ENCODE data around the gene RAMP1.
"Not testable (repeated sequence)": the region's sequence is repeated elsewhere in the genome, so short reads cannot be mapped to it uniquely, and the experiment has no call there.

RAMP1 gene

DNA sequence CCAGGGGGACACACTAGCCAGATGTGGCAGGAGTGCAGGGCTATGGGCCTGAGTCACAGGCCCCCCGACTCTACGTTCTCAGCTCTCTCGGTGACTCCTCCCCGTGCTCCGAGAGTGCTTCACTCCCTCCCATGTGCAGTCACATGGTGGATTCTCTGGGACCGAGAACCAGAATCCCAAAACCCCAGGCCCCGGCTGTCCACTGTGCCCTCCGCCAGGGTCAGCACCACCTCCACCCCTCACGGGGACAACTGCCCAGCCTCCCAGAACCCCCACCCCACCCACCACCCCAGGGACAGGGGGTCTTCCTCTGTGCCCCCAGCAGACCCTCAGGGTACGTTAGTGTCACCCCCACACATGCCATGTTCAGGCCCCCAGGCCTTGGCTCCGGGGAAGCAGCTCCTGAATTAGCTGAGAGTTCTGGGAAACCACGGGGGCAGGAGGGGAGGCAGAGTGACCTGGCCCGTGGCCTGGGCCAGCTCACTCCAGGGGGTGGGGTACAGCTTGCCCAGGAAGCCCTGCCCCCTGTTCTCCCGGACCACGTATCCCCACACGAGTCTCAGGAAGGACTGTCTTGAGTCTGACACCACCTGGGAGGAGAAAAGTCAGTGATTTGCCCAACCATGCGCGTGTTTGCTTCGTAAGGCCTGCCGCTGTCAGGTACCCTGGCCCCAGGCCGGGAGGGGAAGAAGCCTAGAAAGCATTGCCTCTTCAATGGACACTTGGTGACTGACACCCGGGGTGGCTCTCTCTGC lies 4.4 kb downstream of the RAMP1 start:
- no peak for DNase-seq

- no peak for DNase-seq
Observed at GRCh38 chr2:237864444-237864931, 5.1 kb downstream of the RAMP1 start.

DNA sequence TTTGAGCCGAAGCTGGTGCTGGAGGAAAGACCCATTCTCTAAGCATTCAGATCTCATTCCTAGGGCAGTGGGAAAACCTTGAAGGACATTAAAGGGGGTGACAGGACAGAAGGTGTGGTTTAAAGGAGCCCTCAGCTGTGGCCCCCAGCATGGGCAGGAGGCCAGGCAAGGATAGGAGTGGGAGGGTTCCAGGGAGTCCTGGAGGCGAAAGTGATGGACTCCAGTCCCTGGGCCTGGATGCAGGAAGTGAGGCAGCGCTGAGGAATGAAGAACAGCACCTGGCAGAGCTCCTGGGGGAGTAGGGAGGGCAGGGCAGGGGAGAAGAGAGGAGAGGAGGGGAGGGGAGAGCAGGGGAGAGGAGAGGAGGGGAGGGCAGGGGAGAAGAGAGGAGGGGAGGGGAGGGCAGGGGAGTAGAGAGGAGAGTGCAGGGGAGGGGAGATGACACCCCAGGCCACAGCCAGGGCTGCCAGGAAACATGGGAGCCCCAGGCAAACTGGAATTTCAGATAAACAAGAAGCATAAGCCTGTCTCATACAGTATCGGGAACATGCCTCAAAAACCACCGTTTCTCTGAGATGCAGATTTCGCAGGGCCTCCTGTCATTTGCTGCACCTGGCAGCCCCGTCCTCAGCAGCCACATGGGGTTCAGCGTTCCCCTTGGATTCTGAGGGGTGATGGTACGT lies 5.7 kb downstream of the RAMP1 start:
- DNase-seq, result no peak

GRCh38 chr2:237865623-237866041 lies 6.2 kb downstream of the RAMP1 start:
- DNase-seq, result no peak

- DNase-seq, result no peak
Observed at GRCh38 chr2:237866101-237866621, 6.7 kb downstream of the RAMP1 start.

GRCh38 chr2:237867465-237867864 lies 8.0 kb downstream of the RAMP1 start:
- DNase-seq, result no peak

- DNase-seq, result not testable (repeated sequence)
Observed at GRCh38 chr2:237868074-237868473, 8.7 kb downstream of the RAMP1 start.

GRCh38 chr2:237868631-237869342 lies 9.4 kb downstream of the RAMP1 start:
- peak in 1 of 2 donors; percentile 11 for DNase-seq

DNA sequence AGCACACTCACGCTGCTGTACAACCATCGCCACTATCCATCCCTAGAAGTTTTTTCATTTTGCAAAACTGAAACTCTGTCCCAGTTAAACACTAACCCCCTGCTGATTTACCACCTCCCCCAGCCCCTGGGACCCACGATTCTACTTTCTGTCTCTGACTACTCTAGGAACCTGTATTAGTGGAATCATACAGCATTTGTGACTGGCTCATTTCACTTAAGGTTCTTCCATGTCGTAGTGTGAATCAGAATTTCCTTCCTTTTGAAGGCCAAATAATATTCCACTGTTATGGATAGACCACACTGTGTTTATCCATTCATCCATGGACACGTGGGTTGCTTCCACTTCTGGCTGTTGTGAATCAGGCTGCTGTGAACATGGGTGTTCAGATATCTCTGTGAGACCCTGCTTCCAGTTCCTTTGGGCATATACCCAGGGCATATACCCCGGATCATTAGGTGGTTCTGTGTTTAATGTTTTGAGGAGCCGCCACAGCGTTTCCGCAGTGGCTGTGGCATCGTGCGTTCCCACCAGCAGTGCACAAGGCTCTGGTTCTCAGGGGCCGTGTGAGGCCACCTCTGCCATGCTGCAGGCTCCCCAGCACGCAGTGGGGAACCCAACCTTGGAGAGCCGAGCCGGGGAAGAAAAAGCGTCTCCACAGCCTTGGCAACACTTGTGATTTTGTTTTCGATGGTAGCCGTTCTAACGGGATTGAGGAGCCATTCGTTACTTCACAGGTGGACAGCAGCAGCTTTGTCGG lies 10.1 kb downstream of the RAMP1 start:
- no peak for DNase-seq

GRCh38 chr2:237870126-237870525 lies 10.7 kb downstream of the RAMP1 start:
- no peak for DNase-seq

DNA sequence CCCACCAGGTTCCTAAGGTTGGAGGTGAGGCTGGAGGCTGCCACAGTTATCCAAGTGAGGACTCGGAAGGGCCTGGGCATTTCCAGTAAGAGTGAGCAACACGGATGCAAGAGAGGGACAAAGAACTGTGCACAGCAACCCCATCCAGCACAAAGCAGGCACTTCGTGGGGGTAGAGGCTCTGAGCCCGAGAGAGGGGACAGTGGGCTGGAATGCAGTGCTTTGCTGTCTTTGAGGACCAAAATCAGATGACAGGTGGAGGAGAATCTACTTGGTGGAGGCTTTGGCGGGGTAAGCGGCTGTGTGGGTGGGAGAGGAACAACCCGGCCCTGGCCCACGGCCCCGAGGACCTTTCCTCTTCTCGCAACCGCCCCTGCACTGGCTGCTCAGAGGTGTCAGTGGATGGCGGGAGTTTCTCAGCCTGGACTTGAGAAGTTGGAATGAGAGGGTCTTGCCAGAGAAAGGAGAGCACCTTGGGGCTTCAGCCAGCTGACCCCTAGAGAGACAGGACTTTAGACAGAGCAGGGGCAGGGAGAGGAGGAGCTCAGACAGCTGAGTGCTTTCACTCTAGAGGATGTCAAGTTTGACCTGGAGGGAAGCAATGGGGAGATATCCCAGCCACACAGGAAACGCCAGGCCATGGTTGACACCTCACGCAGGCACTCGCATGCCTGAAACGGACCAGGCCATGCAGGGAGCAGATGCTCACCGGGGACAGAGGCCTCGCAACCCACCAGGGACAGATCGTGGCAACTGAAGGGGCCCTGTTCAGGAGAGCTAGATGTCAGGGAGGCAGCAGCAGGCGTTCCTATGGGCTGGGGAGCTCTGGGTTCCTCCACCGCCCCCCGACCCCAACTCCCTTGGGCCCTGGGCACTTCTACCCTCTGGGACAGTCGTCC lies 11.6 kb downstream of the RAMP1 start:
- DNase-seq, result no peak

DNA sequence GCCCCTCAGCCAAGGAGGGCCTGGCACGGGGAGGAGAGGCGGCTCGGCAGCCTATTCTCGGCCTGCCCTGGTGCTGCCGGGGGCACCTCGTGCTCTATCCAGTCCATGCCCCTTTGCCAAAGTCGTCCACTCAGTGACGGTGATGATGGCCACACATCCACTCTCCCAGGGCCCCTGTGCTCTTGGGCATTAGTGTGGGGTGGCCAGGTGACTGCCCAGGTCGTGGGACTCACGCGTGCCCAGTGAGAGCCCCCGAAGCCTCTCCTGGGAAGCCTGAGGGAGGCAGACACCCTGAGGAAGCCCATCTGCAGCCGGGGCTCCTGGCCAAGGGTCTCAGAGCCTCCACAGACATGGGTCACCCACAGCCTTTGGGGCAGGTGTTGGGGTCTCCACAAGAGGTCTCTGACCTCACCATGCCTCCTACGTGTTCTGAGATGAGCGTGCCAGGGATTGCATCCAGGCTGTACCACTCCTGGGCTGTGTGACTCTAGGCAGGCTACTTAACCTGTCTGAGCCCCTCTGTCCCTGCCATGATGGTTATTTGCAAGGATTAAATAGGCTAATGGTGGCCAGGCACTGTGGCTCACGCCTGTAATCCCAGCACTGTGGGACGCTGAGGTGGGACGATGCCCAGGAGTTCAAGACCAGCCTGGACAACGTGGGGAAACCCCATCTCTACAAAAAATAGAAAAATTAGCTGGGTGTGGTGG lies 12.9 kb downstream of the RAMP1 start:
- no peak for DNase-seq

- DNase-seq, result no peak
Observed at GRCh38 chr2:237873421-237873831, 14.0 kb downstream of the RAMP1 start.

DNA sequence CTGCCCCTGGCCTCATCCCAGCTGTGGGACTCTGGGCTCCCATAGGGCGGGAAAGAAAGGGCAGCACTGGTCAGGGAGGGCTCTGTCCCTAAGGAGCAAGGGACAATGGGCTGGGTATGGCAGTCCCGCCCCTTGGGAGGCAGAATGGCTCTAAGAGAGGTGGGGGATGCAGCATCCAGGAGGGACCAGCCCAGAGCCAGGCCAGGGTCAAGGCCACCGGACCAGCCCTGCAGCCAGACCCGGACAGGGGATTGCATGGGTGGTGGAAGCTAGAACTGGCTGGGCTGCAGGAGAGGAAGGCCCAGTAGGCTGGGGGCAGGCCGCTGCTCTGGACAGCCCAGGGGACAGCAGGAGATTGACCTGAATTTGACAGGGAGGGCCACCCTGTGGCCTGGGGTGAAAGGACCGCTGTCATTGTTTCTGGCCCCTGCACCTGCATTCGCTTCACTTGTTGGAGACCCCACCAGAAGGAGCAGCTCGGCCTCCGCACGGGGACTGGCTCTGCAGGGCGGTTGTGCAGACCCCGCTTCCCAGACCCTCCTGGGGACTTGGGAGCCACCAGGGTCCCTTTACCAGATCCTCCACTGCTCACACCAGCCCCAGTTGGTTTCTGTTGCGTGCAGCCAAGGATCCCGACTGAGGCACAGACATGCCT lies 14.6 kb downstream of the RAMP1 start:
- no peak for DNase-seq

- DNase-seq, result no peak
Observed at GRCh38 chr2:237874585-237875161, 15.2 kb downstream of the RAMP1 start.

- DNase-seq, result no peak
Observed at GRCh38 chr2:237875256-237876060, 16.0 kb downstream of the RAMP1 start.

DNA sequence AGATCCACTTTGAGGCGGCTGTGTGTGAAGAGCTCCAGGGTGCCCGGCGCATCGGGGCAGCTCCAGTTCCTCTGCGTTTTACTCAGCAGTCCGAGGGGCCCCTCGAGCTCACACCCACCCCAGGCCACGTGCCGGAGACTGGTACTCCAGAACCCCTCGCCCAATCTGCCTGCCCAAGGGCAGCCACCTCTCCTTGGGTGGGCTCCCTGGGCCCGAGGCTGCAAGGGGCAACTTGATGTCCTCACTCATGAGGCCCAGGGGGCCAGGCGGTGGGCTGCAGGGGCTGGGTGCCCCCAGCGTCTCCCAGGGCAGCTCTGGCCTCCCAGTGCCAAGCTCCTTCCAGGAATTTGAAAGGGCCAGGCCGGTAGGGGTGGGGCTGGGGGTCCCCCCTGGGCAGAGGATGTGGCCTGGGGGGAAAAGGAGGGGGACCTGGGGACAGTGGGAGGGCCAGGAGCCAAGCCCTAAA lies 16.7 kb downstream of the RAMP1 start:
- no peak for DNase-seq

- no peak for DNase-seq
Observed at GRCh38 chr2:237876532-237876931, 17.1 kb downstream of the RAMP1 start.

GRCh38 chr2:237876951-237877491 lies 17.6 kb downstream of the RAMP1 start:
- DNase-seq, result no peak

Measured in hippocampal formation (tissue), 2 donors.